ENCODE data around the gene FIGNL1. TPM values are rescaled to one million over a fixed set of nuclear protein-coding genes. Genes with fewer than 3 reads are reported as not detected.
A peak's percentile ranks its signal among the peaks of the same experiment; 100 is the strongest.

Gene FIGNL1
- total RNA-seq, 4 donors from 2014 or later, result 4.5 to 14.0 (median 9.0) TPM

DNA sequence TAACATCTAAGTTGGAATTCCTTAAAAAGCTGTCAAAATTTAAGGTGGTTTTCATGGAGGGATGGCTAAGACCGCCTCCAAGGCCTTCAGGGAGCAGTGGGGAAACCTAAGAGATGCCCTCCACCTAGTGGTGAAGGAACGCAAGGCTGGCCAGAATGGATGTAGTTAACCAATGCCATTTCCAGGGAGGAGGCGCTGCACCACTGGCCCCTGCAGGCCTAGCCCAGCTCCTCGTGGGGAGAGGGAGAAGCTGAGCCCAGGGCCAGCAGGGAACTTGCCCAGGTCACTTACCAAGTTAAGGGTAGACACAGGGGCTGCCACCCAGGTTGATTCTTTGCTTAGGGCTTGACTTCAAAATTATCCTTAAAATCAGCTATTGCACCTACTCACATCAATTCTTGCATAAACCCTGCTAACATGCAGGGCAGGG is 32.0 kb downstream of the FIGNL1 start:
- intact Hi-C loops (cut with DNase I; ENCODE audit: low total_unique reads), result loop anchor here (10.0 kb wide), 1 partner anchor 273 kb away; no protein-coding TSS in a partner anchor
- peak in 1 of 2 donors; percentile 53 for DNase-seq (ENCODE audit: low spot score in 2 of 2)
- TF ChIP-seq, protein P1, sequence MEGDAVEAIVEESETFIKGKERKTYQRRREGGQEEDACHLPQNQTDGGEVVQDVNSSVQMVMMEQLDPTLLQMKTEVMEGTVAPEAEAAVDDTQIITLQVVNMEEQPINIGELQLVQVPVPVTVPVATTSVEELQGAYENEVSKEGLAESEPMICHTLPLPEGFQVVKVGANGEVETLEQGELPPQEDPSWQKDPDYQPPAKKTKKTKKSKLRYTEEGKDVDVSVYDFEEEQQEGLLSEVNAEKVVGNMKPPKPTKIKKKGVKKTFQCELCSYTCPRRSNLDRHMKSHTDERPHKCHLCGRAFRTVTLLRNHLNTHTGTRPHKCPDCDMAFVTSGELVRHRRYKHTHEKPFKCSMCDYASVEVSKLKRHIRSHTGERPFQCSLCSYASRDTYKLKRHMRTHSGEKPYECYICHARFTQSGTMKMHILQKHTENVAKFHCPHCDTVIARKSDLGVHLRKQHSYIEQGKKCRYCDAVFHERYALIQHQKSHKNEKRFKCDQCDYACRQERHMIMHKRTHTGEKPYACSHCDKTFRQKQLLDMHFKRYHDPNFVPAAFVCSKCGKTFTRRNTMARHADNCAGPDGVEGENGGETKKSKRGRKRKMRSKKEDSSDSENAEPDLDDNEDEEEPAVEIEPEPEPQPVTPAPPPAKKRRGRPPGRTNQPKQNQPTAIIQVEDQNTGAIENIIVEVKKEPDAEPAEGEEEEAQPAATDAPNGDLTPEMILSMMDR (IDR thresholded peaks at IDR 0.05), result no peak
- TF ChIP-seq POLR2A (IDR thresholded peaks at IDR 0.05), result no peak

GRCh38 chr7:50416527-50417182 is 33.5 kb downstream of the FIGNL1 start:
- 48 to 54% methylated on average over 7 of the region's 7 CpGs for WGBS, 2 donors
- no peak for TF ChIP-seq POLR2A (IDR thresholded peaks at IDR 0.05)
- TF ChIP-seq, protein P1 (IDR thresholded peaks at IDR 0.05), result no peak
- intact Hi-C loops (cut with DNase I; ENCODE audit: low total_unique reads), result loop anchor here (10.0 kb wide), 1 partner anchor 272 kb away; no protein-coding TSS in a partner anchor
- no peak overlapping the region for H3K4me3 ChIP-seq (ENCODE audit: low read depth, poor library complexity, severe bottlenecking)
- no peak for DNase-seq (ENCODE audit: low spot score in 2 of 2)

More for the DNA sequence above, 32.0 kb downstream of the FIGNL1 start:
- whole genome bisulfite sequencing, 2 donors, result 8 to 11% methylated on average over 4 of the region's 4 CpGs
- H3K4me3 ChIP-seq (ENCODE audit: low read depth, poor library complexity, severe bottlenecking), result no peak overlapping the region

DNA sequence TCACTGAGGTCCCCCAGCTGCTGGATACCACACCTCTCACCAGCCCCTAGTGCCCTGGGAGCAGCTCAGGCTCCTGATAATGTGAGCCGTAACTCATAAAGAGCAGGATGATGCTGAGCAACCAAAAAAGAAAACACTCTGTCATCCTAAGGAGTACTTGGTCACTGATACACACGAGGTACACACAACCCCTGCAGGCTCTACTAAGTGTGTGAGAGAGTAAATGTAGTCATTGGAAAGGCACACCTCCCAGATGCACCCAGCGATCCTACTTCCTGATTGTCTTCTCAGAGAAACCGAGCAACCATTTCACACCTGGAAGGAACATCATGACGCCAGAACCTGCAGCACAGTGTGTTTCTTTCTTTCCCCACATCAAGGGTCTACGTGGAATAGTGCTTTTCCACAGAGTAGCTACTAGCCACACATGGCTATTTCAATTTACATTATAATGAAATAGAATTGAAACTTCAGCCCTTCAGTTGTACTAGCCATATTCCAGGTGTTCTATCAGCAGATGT is 34.2 kb downstream of the FIGNL1 start:
- no peak overlapping the region for H3K4me3 ChIP-seq (ENCODE audit: low read depth, poor library complexity, severe bottlenecking)
- TF ChIP-seq POLR2A (IDR thresholded peaks at IDR 0.05), result no peak
- TF ChIP-seq, protein P1 (IDR thresholded peaks at IDR 0.05), result no peak
- WGBS, 2 donors, result 84 to 86% methylated on average over 6 of the region's 6 CpGs
- intact Hi-C loops (cut with DNase I; ENCODE audit: low total_unique reads), result loop anchor here (10.0 kb wide), 1 partner anchor 271 kb away; no protein-coding TSS in a partner anchor
- DNase-seq (ENCODE audit: low spot score in 2 of 2), result no peak

GRCh38 chr7:50413561-50413960 is 36.6 kb downstream of the FIGNL1 start:
- 85 to 96% methylated on average over 5 to 7 of the region's 7 CpGs for WGBS, 2 donors
- DNase-seq (ENCODE audit: low spot score in 2 of 2), result no peak
- TF ChIP-seq, protein P1 (IDR thresholded peaks at IDR 0.05), result no peak
- TF ChIP-seq POLR2A (IDR thresholded peaks at IDR 0.05), result no peak
- no peak overlapping the region for H3K4me3 ChIP-seq (ENCODE audit: low read depth, poor library complexity, severe bottlenecking)
- intact Hi-C loops (cut with DNase I; ENCODE audit: low total_unique reads), result loop anchor here (10.0 kb wide), 1 partner anchor 269 kb away; no protein-coding TSS in a partner anchor

GRCh38 chr7:50412973-50413372 is 37.2 kb downstream of the FIGNL1 start:
- H3K4me3 ChIP-seq (ENCODE audit: low read depth, poor library complexity, severe bottlenecking), result no peak overlapping the region
- no peak for DNase-seq (ENCODE audit: low spot score in 2 of 2)
- TF ChIP-seq, protein P1 (IDR thresholded peaks at IDR 0.05), result no peak
- TF ChIP-seq POLR2A (IDR thresholded peaks at IDR 0.05), result no peak
- intact Hi-C loops (cut with DNase I; ENCODE audit: low total_unique reads), result loop anchor here (10.0 kb wide), 1 partner anchor 268 kb away; no protein-coding TSS in a partner anchor
- WGBS, 2 donors, result 50 to 64% methylated on average over 4 of the region's 4 CpGs

Measured in lower leg skin (tissue), 4 donors.